ENCODE data around the gene TSPOAP1. TPM values are rescaled to one million over a fixed set of nuclear protein-coding genes. Genes with fewer than 3 reads are reported as not detected.

The TSPOAP1 gene
- total RNA-seq, 1 experiment from 2014 or later = 10.9 TPM

GRCh38 chr17:58375256-58375655 lies 46.7 kb upstream of the TSPOAP1 start (continued):
- TF ChIP-seq NR3C1 (CRISPR knock-in tag; conservative IDR thresholded peaks at IDR 0.05; ENCODE audit: low read depth) (no peak), JUN (CRISPR knock-in tag; IDR thresholded peaks at IDR 0.05) (no peak), ZNF671 (CRISPR knock-in tag; IDR thresholded peaks at IDR 0.05) (no peak), ARID4B (CRISPR knock-in tag; IDR thresholded peaks at IDR 0.05; ENCODE audit: borderline replicate concordance) (no peak), USF1 (CRISPR knock-in tag; IDR thresholded peaks at IDR 0.05) (no peak), ATF2 (CRISPR knock-in tag; IDR thresholded peaks at IDR 0.05; ENCODE audit: borderline replicate concordance, low read depth) (no peak)

- Mint-ChIP-seq H3K4me3 (no peak overlapping the region), H3K27me3 (ENCODE audit: low read depth) (no peaks in the 10 kb centered on the region), H3K27ac (no peak overlapping the region), H3K4me1 (peaks cover 34% of the 10 kb centered on the region), H3K9me3 (no peaks in the 10 kb centered on the region), H3K36me3 (no peaks in the 10 kb centered on the region)
- TF ChIP-seq CREM (CRISPR knock-in tag; IDR thresholded peaks at IDR 0.05) (no peak), FOXP1 (CRISPR knock-in tag; IDR thresholded peaks at IDR 0.05; ENCODE audit: borderline replicate concordance) (no peak)
- no peak for DNase-seq (ENCODE audit: low spot score)
- ChIA-PET CTCF (no interaction called here), POLR2A (no interaction called here)
- ATAC-seq = no peak
Measured at GRCh38 chr17:58373923-58374322, 45.3 kb upstream of the TSPOAP1 start.

- peaks cover 31% of the 10 kb centered on the region for H3K4me1 Mint-ChIP-seq
- no peak overlapping the region; the same call in 1 of the 2 replicates for H3K27ac Mint-ChIP-seq
Measured at GRCh38 chr17:58373003-58373402, 44.4 kb upstream of the TSPOAP1 start.

More at GRCh38 chr17:58373003-58373402, 44.4 kb upstream of the TSPOAP1 start:
- ATAC-seq = no peak
- Mint-ChIP-seq H3K9me3 (no peaks in the 10 kb centered on the region), H3K4me3 (no peak overlapping the region), H3K27me3 (ENCODE audit: low read depth) (no peaks in the 10 kb centered on the region), H3K36me3 (no peaks in the 10 kb centered on the region)
- ChIA-PET CTCF (interaction anchor here (1.1 to 1.8 kb wide), 2 partner anchors 21 to 44 kb away, joined by 3 to 5 read pairs; partner anchors contain the start of genes RNF43 and SUPT4H1), POLR2A (interaction anchor here (0.5 to 1.1 kb wide), 2 partner anchors 21 to 86 kb away, joined by 6 read pairs; partner anchors contain the start of gene SUPT4H1)
- no peak for TF ChIP-seq ZNF232 (CRISPR knock-in tag; IDR thresholded peaks at IDR 0.05)
- no peak for TF ChIP-seq USF2 (CRISPR knock-in tag; IDR thresholded peaks at IDR 0.05)
- no peak for TF ChIP-seq ZNF317 (CRISPR knock-in tag; IDR thresholded peaks at IDR 0.05; ENCODE audit: borderline replicate concordance, low read depth)
- TF ChIP-seq ZSCAN18 (CRISPR knock-in tag; IDR thresholded peaks at IDR 0.05) = no peak
- no peak for TF ChIP-seq KAT7 (CRISPR knock-in tag; IDR thresholded peaks at IDR 0.05; ENCODE audit: borderline replicate concordance)
- TF ChIP-seq GTF2I (CRISPR knock-in tag; conservative IDR thresholded peaks at IDR 0.05) = no peak
- TF ChIP-seq FOXP1 (CRISPR knock-in tag; IDR thresholded peaks at IDR 0.05; ENCODE audit: borderline replicate concordance) = no peak
- no peak for TF ChIP-seq CBFB (CRISPR knock-in tag; IDR thresholded peaks at IDR 0.05; ENCODE audit: low read depth)
- DNase-seq (ENCODE audit: low spot score) = no peak

All from WTC11 (cell line).